ENCODE results near the gene POLR2L. TPM values are rescaled to one million over a fixed set of nuclear protein-coding genes. Genes with fewer than 3 reads are reported as not detected.

The POLR2L gene
- total RNA-seq, 4 donors from 2014 or later = 71.7 to 140 (median 110) TPM

- peak; percentile 73 to 77 for DNase-seq (ENCODE audit: low spot score in 2 of 2)
- peak overlapping the region; percentile 88 to 95 (median 91) for H3K27ac ChIP-seq
- peak overlapping the region; percentile 65 to 81 (median 71) for H3K4me3 ChIP-seq
- 2% methylated on average over 15 to 31 of the region's 47 CpGs for WGBS, 2 donors
- TF ChIP-seq EP300 (IDR thresholded peaks at IDR 0.05) (no peak), CTCF (IDR thresholded peaks at IDR 0.05) (no peak), POLR2A (IDR thresholded peaks at IDR 0.05) (no peak)
- H3K4me1 ChIP-seq = peaks cover 0 to 34% (median 27%) of the 10 kb centered on the region in 4 donors
- H3K36me3 ChIP-seq = peaks cover 0 to 45% (median 22%) of the 10 kb centered on the region in 3 donors
- H3K9me3 ChIP-seq = no peaks in the 10 kb centered on the region
- H3K27me3 ChIP-seq = no peaks in the 10 kb centered on the region
Measured at GRCh38 chr11:819943-820649, 22.2 kb downstream of the POLR2L start.

GRCh38 chr11:819129-819931 is 23.0 kb downstream of the POLR2L start:
- DNase-seq (ENCODE audit: low spot score in 2 of 2) = peak; percentile 87 to 92
- peaks cover 0 to 34% (median 27%) of the 10 kb centered on the region in 4 donors for H3K4me1 ChIP-seq
- WGBS, 2 donors = 1% methylated on average over 28 to 36 of the region's 96 CpGs
- peak overlapping the region; percentile 88 to 95 (median 91) for H3K27ac ChIP-seq
- peak in 1 of 2 donors; percentile 77 for TF ChIP-seq EP300 (IDR thresholded peaks at IDR 0.05)
- TF ChIP-seq POLR2A (IDR thresholded peaks at IDR 0.05) = peak; percentile 53 to 86
- peak in 4 of 5 experiments; percentile 15 to 76 (median 49) for TF ChIP-seq CTCF (IDR thresholded peaks at IDR 0.05)
- no peaks in the 10 kb centered on the region for H3K27me3 ChIP-seq
- H3K4me3 ChIP-seq = peak overlapping the region; percentile 65 to 81 (median 71)
- peaks cover 0 to 44% (median 14%) of the 10 kb centered on the region in 3 donors for H3K36me3 ChIP-seq
- H3K9me3 ChIP-seq = no peaks in the 10 kb centered on the region

- Histone ChIP-seq H3K4me3 (peak within 1 kb of the TSS; percentile 65 to 81 (median 71)), H3K4me1 (peaks cover 0 to 34% (median 27%) of the 10 kb centered on the region in 4 donors), H3K9me3 (no peaks in the 10 kb centered on the region), H3K27ac (peak within 1 kb of the TSS; percentile 88 to 95 (median 91)), H3K36me3 (peaks cover 0 to 43% (median 7%) of the 10 kb centered on the region in 3 donors), H3K27me3 (no peaks in the 10 kb centered on the region)
- WGBS, 2 donors = 17 to 34% methylated on average over 8 to 16 of the region's 20 CpGs
- no peak for TF ChIP-seq POLR2A (IDR thresholded peaks at IDR 0.05)
- TF ChIP-seq CTCF (IDR thresholded peaks at IDR 0.05) = no peak
- peak in 1 of 2 donors; percentile 54 for TF ChIP-seq EP300 (IDR thresholded peaks at IDR 0.05)
- DNase-seq (ENCODE audit: low spot score in 2 of 2) = no peak
Measured at GRCh38 chr11:818396-819128, 23.8 kb downstream of the POLR2L start, which contains the start of gene PNPLA2. PNPLA2 (plus strand) TSS chr11:818914; CDS start chr11:819719, 805 bp downstream.

GRCh38 chr11:816433-816779 is 25.9 kb downstream of the POLR2L start:
- TF ChIP-seq EP300 (IDR thresholded peaks at IDR 0.05) = no peak
- no peak for TF ChIP-seq CTCF (IDR thresholded peaks at IDR 0.05)
- no peak for TF ChIP-seq POLR2A (IDR thresholded peaks at IDR 0.05)
- 79 to 80% methylated on average over 11 of the region's 11 CpGs for WGBS, 2 donors
- peaks cover 0 to 28% (median 21%) of the 10 kb centered on the region in 4 donors for H3K4me1 ChIP-seq
- no peak overlapping the region for H3K4me3 ChIP-seq
- H3K27me3 ChIP-seq = no peaks in the 10 kb centered on the region
- H3K36me3 ChIP-seq = peaks cover 0 to 43% (median 6%) of the 10 kb centered on the region in 3 donors
- no peaks in the 10 kb centered on the region for H3K9me3 ChIP-seq
- no peak overlapping the region for H3K27ac ChIP-seq
- no peak for DNase-seq (ENCODE audit: low spot score in 2 of 2)
